ENCODE measurements around the gene ZNF343. TPM values are rescaled to one million over a fixed set of nuclear protein-coding genes. Genes with fewer than 3 reads are reported as not detected.
"Not testable (repeated sequence)": the region's sequence is repeated elsewhere in the genome, so short reads cannot be mapped to it uniquely, and the experiment has no call there.

The ZNF343 gene
- total RNA-seq, 8 experiments from 2014 or later, result 8.8 to 14.4 (median 10.9) TPM

GRCh38 chr20:2533118-2533517, 24.4 kb upstream of the ZNF343 start:
- H3K27ac ChIP-seq, result no peak overlapping the region
- 56 to 92% (median 66%) methylated on average over 3 to 7 of the region's 8 CpGs; no CpG with 5 or more reads in 7 of the 10 experiments for WGBS, 10 experiments

GRCh38 chr20:2528671-2529271, 20.1 kb upstream of the ZNF343 start:
- in situ Hi-C loops (cut with MboI; ENCODE audit: low pct_unique_long_range_greater_than_20kb in 2 of 9, low sequenced_read_pairs in 9 of 9, unreplicated experiment in 9 of 9), result loop anchor here in 1 of 9 experiments (25.0 kb wide), 1 partner anchor 109 kb away; no protein-coding TSS in a partner anchor
- Histone ChIP-seq H3K4me3 (no peak overlapping the region), H3K27ac (no peak overlapping the region), H3K4me1 (replicated peaks in 1 of 2) (peaks cover 0 to 2% of the 10 kb centered on the region in 2 donors)
- WGBS, 10 experiments, result 17 to 80% (median 65%) methylated on average over 1 to 8 of the region's 10 CpGs; no CpG with 5 or more reads in 2 of the 10 experiments
- no peak for ATAC-seq (replicated peaks in 6 of 8)

More at GRCh38 chr20:2533118-2533517, 24.4 kb upstream of the ZNF343 start:
- in situ Hi-C loops (cut with MboI; ENCODE audit: low pct_unique_long_range_greater_than_20kb in 2 of 9, low sequenced_read_pairs in 9 of 9, unreplicated experiment in 9 of 9), result loop anchor here in 1 of 9 experiments (25.0 kb wide), 1 partner anchor 104 kb away; no protein-coding TSS in a partner anchor
- H3K4me1 ChIP-seq (replicated peaks in 1 of 2), result peaks cover 0 to 11% of the 10 kb centered on the region in 2 donors
- no peak overlapping the region for H3K4me3 ChIP-seq
- ATAC-seq (replicated peaks in 6 of 8), result no peak

- in situ Hi-C loops (cut with MboI; ENCODE audit: low pct_unique_long_range_greater_than_20kb in 2 of 9, low sequenced_read_pairs in 9 of 9, unreplicated experiment in 9 of 9), result loop anchor here in 1 of 9 experiments (25.0 kb wide), 1 partner anchor 110 kb away; no protein-coding TSS in a partner anchor
- WGBS, 10 experiments, result 50 to 100% (median 66%) methylated on average over 1 to 4 of the region's 6 CpGs; no CpG with 5 or more reads in 3 of the 10 experiments
- ATAC-seq (replicated peaks in 6 of 8), result no peak
- Histone ChIP-seq H3K4me1 (replicated peaks in 1 of 2) (no peaks in the 10 kb centered on the region), H3K27ac (no peak overlapping the region), H3K4me3 (no peak overlapping the region)
Measured at GRCh38 chr20:2527762-2528161, 19.0 kb upstream of the ZNF343 start.

GRCh38 chr20:2526218-2526583, 17.5 kb upstream of the ZNF343 start:
- ATAC-seq (replicated peaks in 6 of 8); H3K4me1 ChIP-seq (replicated peaks in 1 of 2); H3K4me3 ChIP-seq; H3K27ac ChIP-seq: not testable (repeated sequence)
- WGBS, 10 experiments, result 93 to 100% (median 100%) methylated on average over 1 to 5 of the region's 5 CpGs; no CpG with 5 or more reads in 1 of the 10 experiments
- in situ Hi-C loops (cut with MboI; ENCODE audit: low pct_unique_long_range_greater_than_20kb in 2 of 9, low sequenced_read_pairs in 9 of 9, unreplicated experiment in 9 of 9), result loop anchor here in 1 of 9 experiments (25.0 kb wide), 1 partner anchor 111 kb away; no protein-coding TSS in a partner anchor

GRCh38 chr20:2524709-2525506, 16.2 kb upstream of the ZNF343 start:
- WGBS, 10 experiments, result 0% methylated on average over 1 to 4 of the region's 64 CpGs; no CpG with 5 or more reads in 7 of the 10 experiments
- peak; percentile 57 to 79 (median 73) for ATAC-seq (replicated peaks in 6 of 8)
- peak overlapping the region; percentile 54 to 73 (median 66) for H3K4me3 ChIP-seq
- no peak overlapping the region for H3K27ac ChIP-seq
- H3K4me1 ChIP-seq (replicated peaks in 1 of 2), result no peaks in the 10 kb centered on the region
- in situ Hi-C loops (cut with MboI; ENCODE audit: low pct_unique_long_range_greater_than_20kb in 2 of 9, low sequenced_read_pairs in 9 of 9, unreplicated experiment in 9 of 9), result loop anchor here in 3 of 9 experiments (25.0 kb wide), 1 partner anchor 112 kb away; no protein-coding TSS in a partner anchor

- ATAC-seq (replicated peaks in 6 of 8), result peak; percentile 51 to 87 (median 83)
- WGBS, 10 experiments, result 0 to 100% (median 18%) methylated on average over 1 to 9 of the region's 26 CpGs
- in situ Hi-C loops (cut with MboI; ENCODE audit: low pct_unique_long_range_greater_than_20kb in 2 of 9, low sequenced_read_pairs in 9 of 9, unreplicated experiment in 9 of 9), result loop anchor here in 2 of 9 experiments (25.0 kb wide), 1 partner anchor 113 kb away; no protein-coding TSS in a partner anchor
- no peak overlapping the region for H3K27ac ChIP-seq
- peak overlapping the region; percentile 54 to 73 (median 66) for H3K4me3 ChIP-seq
- H3K4me1 ChIP-seq (replicated peaks in 1 of 2), result peaks cover 0 to 1% of the 10 kb centered on the region in 2 donors
Measured at GRCh38 chr20:2523919-2524708, 15.4 kb upstream of the ZNF343 start.

GRCh38 chr20:2522826-2523429, 14.2 kb upstream of the ZNF343 start:
- in situ Hi-C loops (cut with MboI; ENCODE audit: low pct_unique_long_range_greater_than_20kb in 2 of 9, low sequenced_read_pairs in 9 of 9, unreplicated experiment in 9 of 9), result loop anchor here in 2 of 9 experiments (25.0 kb wide), 1 partner anchor 114 kb away; no protein-coding TSS in a partner anchor
- not testable (repeated sequence) for H3K4me1 ChIP-seq (replicated peaks in 1 of 2); ATAC-seq (replicated peaks in 6 of 8); H3K4me3 ChIP-seq; H3K27ac ChIP-seq
- WGBS, 10 experiments, result 65 to 94% (median 77%) methylated on average over 2 to 4 of the region's 5 CpGs; no CpG with 5 or more reads in 1 of the 10 experiments

- in situ Hi-C loops (cut with MboI; ENCODE audit: low pct_unique_long_range_greater_than_20kb in 2 of 9, low sequenced_read_pairs in 9 of 9, unreplicated experiment in 9 of 9), result loop anchor here in 2 of 9 experiments (25.0 kb wide), 1 partner anchor 116 kb away; no protein-coding TSS in a partner anchor
- 0 to 86% (median 8%) methylated on average over 1 to 9 of the region's 10 CpGs; no CpG with 5 or more reads in 1 of the 10 experiments for WGBS, 10 experiments
- Histone ChIP-seq H3K4me1 (replicated peaks in 1 of 2) (peaks cover 0 to 3% of the 10 kb centered on the region in 2 donors), H3K4me3 (no peak overlapping the region), H3K27ac (no peak overlapping the region)
- no peak for ATAC-seq (replicated peaks in 6 of 8)
Measured at GRCh38 chr20:2521369-2522305, 12.9 kb upstream of the ZNF343 start.

- H3K4me1 ChIP-seq (replicated peaks in 1 of 2), result peaks cover 0 to 3% of the 10 kb centered on the region in 2 donors
- in situ Hi-C loops (cut with MboI; ENCODE audit: low pct_unique_long_range_greater_than_20kb in 2 of 9, low sequenced_read_pairs in 9 of 9, unreplicated experiment in 9 of 9), result loop anchor here in 2 of 9 experiments (25.0 kb wide), 1 partner anchor 117 kb away; no protein-coding TSS in a partner anchor
- no peak for ATAC-seq (replicated peaks in 6 of 8)
- no peak overlapping the region for H3K27ac ChIP-seq
- no peak overlapping the region for H3K4me3 ChIP-seq
- 20 to 94% (median 80%) methylated on average over 1 to 3 of the region's 3 CpGs; no CpG with 5 or more reads in 1 of the 10 experiments for WGBS, 10 experiments
Measured at GRCh38 chr20:2520617-2521016, 11.9 kb upstream of the ZNF343 start.

GRCh38 chr20:2519115-2519809, 10.5 kb upstream of the ZNF343 start:
- Histone ChIP-seq H3K27ac (no peak overlapping the region), H3K4me3 (no peak overlapping the region), H3K4me1 (replicated peaks in 1 of 2) (peaks cover 0 to 3% of the 10 kb centered on the region in 2 donors)
- ATAC-seq (replicated peaks in 6 of 8), result peak in 6 of 8 experiments; percentile 62 to 91 (median 85)
- WGBS, 10 experiments, result 50 to 100% (median 77%) methylated on average over 1 to 3 of the region's 4 CpGs; no CpG with 5 or more reads in 2 of the 10 experiments
- in situ Hi-C loops (cut with MboI; ENCODE audit: low pct_unique_long_range_greater_than_20kb in 2 of 9, low sequenced_read_pairs in 9 of 9, unreplicated experiment in 9 of 9), result loop anchor here in 2 of 9 experiments (25.0 kb wide), 1 partner anchor 118 kb away; no protein-coding TSS in a partner anchor

Measured in motor neuron (in vitro differentiated cells).